ENCODE results near the gene UGT2B15.
"Not testable (repeated sequence)": the region's sequence is repeated elsewhere in the genome, so short reads cannot be mapped to it uniquely, and the experiment has no call there.

Gene UGT2B15

DNA sequence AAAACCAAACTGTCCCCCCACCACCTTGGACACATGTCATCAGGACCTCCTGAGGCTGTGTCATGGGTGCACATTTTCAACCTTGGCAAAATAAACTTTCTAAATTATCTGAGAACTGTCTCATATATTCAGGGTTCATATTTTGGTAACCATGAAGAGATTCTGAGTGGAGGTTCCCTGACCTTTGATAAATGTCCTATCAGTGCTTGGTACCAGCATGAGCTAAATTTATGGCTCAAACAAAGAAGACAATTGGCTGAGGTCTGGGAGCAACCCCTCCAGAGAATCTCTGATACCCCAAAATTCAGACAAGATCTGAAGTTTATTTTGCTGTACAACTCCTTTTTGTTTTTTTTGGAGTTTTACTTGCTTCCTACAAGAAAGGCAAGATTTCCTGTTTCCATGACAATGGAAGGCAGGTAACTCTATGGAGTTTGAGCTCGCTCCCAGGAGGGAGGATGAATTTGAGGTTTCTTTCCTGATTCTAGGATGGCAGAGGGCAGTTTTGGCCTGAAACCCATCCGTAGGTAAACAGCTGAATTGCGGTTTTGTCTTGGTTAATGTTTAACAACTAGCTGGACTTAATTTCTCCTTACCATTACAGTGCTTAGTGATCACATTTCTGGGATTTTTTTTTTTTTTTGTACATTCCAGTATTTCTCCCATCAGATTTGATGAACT is 14.5 kb downstream of the UGT2B15 start:
- no peaks in the 10 kb centered on the region for H3K4me1 ChIP-seq (ENCODE audit: control insufficient read depth, insufficient read depth, low read length, unreplicated experiment)
- H3K27me3 ChIP-seq (ENCODE audit: insufficient read depth, low read length): no peaks in the 10 kb centered on the region
- no peak overlapping the region for H2AFZ ChIP-seq (ENCODE audit: low read length, unreplicated experiment)
- no peak overlapping the region for H3K27ac ChIP-seq (ENCODE audit: low read depth, low read length)
- H3K79me2 ChIP-seq (ENCODE audit: control insufficient read depth, insufficient read depth, low read length, unreplicated experiment): no peaks in the 10 kb centered on the region
- H3K4me3 ChIP-seq (ENCODE audit: low read depth, low read length): no peak overlapping the region
- no peaks in the 10 kb centered on the region for H3K36me3 ChIP-seq (ENCODE audit: insufficient read depth, low read length)

DNA sequence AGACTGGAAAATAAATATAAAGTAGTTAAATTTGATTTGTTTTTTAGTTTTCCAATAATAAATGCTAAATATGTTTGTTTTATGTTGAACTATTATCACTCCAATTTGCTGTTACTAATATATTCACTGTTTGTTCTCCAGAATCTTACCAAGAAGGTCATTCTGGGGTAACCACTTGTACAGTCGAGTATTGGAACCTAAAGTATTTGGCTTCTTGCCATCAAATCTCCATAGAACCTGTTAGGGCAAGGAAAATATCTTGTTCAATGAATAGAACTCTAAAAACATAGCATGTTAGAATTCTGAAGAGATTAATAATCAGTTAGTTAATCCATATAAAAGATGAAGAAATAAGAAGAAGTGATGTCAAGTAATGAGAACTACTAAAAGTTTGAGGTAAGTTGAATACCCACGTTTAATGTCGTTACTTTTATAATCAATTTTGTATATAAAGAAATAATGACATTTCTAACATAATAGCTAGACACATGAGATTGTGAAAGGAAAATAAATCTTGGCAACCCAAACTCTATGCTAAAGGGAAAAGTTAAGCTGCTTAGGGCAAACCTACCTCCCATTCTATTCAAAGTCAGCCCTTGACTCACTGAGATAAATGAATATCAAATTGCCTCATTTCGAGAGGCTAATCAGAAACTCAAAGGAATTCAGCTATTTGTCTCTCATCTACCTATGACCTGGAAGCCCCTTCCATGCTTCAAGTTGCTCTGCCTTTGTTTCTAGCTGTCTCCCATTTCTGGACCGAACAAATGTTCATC is 15.3 kb downstream of the UGT2B15 start:
- no peaks in the 10 kb centered on the region for H3K27me3 ChIP-seq (ENCODE audit: insufficient read depth, low read length)
- H2AFZ ChIP-seq (ENCODE audit: low read length, unreplicated experiment): no peak overlapping the region

DNA sequence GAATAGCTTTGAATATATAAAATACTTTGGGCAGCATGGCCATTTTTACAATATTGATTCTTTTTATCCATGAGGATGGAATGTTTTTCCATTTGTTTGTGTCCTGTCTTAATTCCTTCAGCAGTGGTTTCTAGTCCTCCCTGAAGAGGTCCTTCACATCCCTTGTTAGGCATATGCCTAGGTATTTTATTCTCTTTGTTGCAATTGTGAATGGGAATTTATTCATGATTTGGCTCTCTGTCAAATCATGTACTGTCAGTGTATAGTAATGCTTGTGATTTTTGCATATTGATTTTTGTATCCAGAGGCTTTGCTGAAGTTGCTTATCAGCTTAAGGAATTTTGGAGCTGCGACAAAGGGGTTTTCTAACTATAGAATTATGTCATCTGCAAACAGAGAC is 18.5 kb downstream of the UGT2B15 start:
- H3K4me3 ChIP-seq (ENCODE audit: low read depth, low read length): no peak overlapping the region
- H2AFZ ChIP-seq (ENCODE audit: low read length, unreplicated experiment): no peak overlapping the region
- H3K27ac ChIP-seq (ENCODE audit: low read depth, low read length): no peak overlapping the region
- no peaks in the 10 kb centered on the region for H3K36me3 ChIP-seq (ENCODE audit: insufficient read depth, low read length)
- H3K79me2 ChIP-seq (ENCODE audit: control insufficient read depth, insufficient read depth, low read length, unreplicated experiment): no peaks in the 10 kb centered on the region
- no peaks in the 10 kb centered on the region for H3K4me1 ChIP-seq (ENCODE audit: control insufficient read depth, insufficient read depth, low read length, unreplicated experiment)
- H3K27me3 ChIP-seq (ENCODE audit: insufficient read depth, low read length): no peaks in the 10 kb centered on the region

More for the DNA sequence above, 15.3 kb downstream of the UGT2B15 start:
- H3K4me3 ChIP-seq (ENCODE audit: low read depth, low read length): no peak overlapping the region
- H3K36me3 ChIP-seq (ENCODE audit: insufficient read depth, low read length): no peaks in the 10 kb centered on the region
- no peak overlapping the region for H3K27ac ChIP-seq (ENCODE audit: low read depth, low read length)
- H3K79me2 ChIP-seq (ENCODE audit: control insufficient read depth, insufficient read depth, low read length, unreplicated experiment): no peaks in the 10 kb centered on the region
- H3K4me1 ChIP-seq (ENCODE audit: control insufficient read depth, insufficient read depth, low read length, unreplicated experiment): no peaks in the 10 kb centered on the region

DNA sequence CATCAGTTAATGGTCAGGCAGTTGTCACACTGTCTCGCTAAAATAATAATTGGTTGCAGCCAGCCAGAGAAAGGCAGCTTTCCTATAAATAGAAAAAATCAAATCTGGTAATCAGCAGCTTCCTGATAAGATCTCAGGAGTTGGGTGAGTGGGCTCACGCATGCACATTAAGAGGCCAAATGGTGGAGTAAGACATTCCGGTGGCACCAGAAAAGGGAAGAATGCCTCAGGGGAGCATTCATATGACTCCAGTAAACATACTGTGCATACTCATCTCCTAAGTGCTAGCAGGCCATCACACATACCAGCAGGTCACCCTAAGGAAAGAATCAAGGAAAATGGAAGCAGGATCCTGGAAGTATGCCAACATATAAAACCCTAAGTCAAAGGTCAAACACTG is 40.1 kb downstream of the UGT2B15 start:
- H2AFZ ChIP-seq (ENCODE audit: low read length, unreplicated experiment): no peak overlapping the region
- H3K36me3 ChIP-seq (ENCODE audit: insufficient read depth, low read length): no peaks in the 10 kb centered on the region
- no peaks in the 10 kb centered on the region for H3K27me3 ChIP-seq (ENCODE audit: insufficient read depth, low read length)
- H3K79me2 ChIP-seq (ENCODE audit: control insufficient read depth, insufficient read depth, low read length, unreplicated experiment): no peaks in the 10 kb centered on the region
- no peak overlapping the region for H3K27ac ChIP-seq (ENCODE audit: low read depth, low read length)
- no peak overlapping the region for H3K4me3 ChIP-seq (ENCODE audit: low read depth, low read length)
- H3K4me1 ChIP-seq (ENCODE audit: control insufficient read depth, insufficient read depth, low read length, unreplicated experiment): no peaks in the 10 kb centered on the region

DNA sequence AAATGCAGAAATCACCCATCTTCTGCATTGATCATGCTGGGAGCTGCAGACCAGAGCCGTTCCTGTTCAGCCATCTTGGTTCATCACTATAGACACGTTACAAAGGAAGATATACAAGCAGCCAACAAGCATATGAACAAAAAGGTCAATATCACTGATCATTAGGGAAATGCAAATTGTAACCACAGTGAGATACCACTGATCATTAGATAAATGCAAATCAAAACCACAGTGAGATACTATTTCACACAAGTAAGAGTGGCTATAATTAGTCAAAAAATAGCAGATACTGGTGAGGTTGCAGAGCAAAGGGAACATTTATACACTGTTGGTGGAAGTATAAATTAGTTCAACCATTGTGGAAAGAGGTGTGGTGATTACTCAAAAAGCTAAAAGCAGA is 47.7 kb downstream of the UGT2B15 start:
- H3K4me1 ChIP-seq (ENCODE audit: control insufficient read depth, insufficient read depth, low read length, unreplicated experiment); H3K27ac ChIP-seq (ENCODE audit: low read depth, low read length); H3K36me3 ChIP-seq (ENCODE audit: insufficient read depth, low read length); H3K79me2 ChIP-seq (ENCODE audit: control insufficient read depth, insufficient read depth, low read length, unreplicated experiment); H3K4me3 ChIP-seq (ENCODE audit: low read depth, low read length); H2AFZ ChIP-seq (ENCODE audit: low read length, unreplicated experiment); H3K27me3 ChIP-seq (ENCODE audit: insufficient read depth, low read length): not testable (repeated sequence)

DNA sequence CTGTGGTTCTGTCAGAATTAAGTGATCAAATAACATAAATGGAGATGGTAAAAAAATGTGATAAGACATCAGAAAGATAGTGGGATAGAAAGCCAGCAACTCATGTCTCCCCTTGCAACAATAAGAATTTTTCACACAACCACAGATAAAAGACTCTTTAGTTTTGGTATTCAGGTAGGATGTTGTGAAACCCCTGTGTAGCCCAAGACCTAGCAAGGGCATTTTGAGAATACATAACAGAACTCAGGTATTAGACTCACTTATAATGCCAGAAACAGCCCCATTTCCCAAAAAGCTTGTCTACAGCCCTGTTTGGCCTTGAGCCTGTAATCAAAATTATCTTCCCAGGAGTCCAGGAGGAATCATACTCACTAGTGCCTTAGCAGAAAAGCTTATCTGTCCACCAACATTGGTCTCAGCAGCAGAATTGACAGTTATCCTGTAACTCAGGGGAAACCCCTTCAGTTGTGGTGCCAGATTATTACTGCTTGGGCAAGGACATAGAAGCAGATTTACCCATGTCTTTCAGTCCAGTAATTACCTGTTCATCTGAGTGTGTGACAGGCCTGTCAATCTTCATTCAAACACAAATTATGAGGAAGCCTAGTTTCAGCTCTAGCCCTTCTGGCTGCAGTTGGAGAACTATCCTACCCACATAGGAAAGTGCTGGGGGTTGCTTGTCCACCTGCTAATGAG is 53.3 kb downstream of the UGT2B15 start:
- H3K79me2 ChIP-seq (ENCODE audit: control insufficient read depth, insufficient read depth, low read length, unreplicated experiment): no peaks in the 10 kb centered on the region
- H3K4me3 ChIP-seq (ENCODE audit: low read depth, low read length): no peak overlapping the region
- H3K27me3 ChIP-seq (ENCODE audit: insufficient read depth, low read length): 0 out of 2 replicates have a peak, but pooled peaks cover 2% of the 10 kb centered on the region
- no peaks in the 10 kb centered on the region for H3K36me3 ChIP-seq (ENCODE audit: insufficient read depth, low read length)
- H3K4me1 ChIP-seq (ENCODE audit: control insufficient read depth, insufficient read depth, low read length, unreplicated experiment): no peaks in the 10 kb centered on the region
- no peak overlapping the region for H3K27ac ChIP-seq (ENCODE audit: low read depth, low read length)
- no peak overlapping the region for H2AFZ ChIP-seq (ENCODE audit: low read length, unreplicated experiment)

DNA sequence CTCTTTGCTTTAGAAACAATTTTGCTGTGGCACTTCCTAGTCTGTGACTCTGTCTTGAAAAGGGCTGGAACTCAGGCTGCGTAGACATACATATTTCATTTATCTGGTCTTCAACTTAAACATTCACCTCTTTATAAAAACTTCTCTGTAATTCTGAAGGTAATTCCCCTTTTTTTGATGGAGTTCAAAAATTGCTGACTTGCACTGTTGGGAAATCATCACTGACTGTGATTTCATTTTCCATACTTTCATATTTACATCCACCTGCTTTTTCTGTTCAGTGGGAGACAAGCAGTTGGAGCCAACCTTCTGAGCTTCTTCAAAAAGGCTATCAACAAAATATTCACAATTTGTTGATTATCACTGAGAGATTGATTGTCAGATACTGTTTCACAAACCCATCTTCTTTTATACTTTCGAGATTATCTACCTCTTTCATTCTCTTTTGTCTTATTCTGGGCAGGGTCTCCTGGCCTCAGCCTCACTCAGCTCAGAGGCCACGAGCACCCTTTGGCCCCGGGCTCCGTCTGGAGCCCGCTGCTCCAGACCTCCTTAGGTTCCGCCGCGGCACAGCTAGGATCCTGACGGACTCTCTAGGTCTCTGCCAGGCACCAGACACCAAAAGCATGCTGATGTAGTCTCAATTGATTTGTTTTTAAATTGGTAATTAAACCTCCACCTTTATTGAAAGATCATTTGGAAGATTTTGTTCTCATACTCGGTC is 54.6 kb downstream of the UGT2B15 start:
- H3K36me3 ChIP-seq (ENCODE audit: insufficient read depth, low read length): no peaks in the 10 kb centered on the region

DNA sequence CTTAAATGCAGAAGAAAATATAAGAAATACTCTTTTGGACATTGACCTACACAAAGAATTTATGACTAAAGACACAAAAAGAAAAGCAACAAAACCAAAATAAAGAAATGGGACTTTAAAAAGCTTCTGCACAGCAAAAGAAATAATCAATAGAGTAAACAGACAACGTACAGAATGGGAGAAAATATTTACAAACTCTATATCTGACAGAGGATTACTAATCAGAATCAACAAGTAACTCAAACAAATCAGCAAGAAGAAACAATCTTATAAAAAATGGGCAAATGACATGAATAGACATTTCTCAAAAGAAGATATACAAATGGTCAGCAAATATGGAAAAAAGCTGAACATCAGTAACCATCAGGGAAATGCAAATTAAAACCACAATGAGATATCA is 56.7 kb downstream of the UGT2B15 start:
- Histone ChIP-seq H3K79me2 (ENCODE audit: control insufficient read depth, insufficient read depth, low read length, unreplicated experiment) (no peaks in the 10 kb centered on the region), H3K27me3 (ENCODE audit: insufficient read depth, low read length) (0 out of 2 replicates have a peak, but pooled peaks cover 2% of the 10 kb centered on the region), H3K36me3 (ENCODE audit: insufficient read depth, low read length) (no peaks in the 10 kb centered on the region), H3K4me3 (ENCODE audit: low read depth, low read length) (no peak overlapping the region), H2AFZ (ENCODE audit: low read length, unreplicated experiment) (no peak overlapping the region), H3K4me1 (ENCODE audit: control insufficient read depth, insufficient read depth, low read length, unreplicated experiment) (no peaks in the 10 kb centered on the region), H3K27ac (ENCODE audit: low read depth, low read length) (no peak overlapping the region)

More for the DNA sequence above, 54.6 kb downstream of the UGT2B15 start:
- H3K27me3 ChIP-seq (ENCODE audit: insufficient read depth, low read length): 0 out of 2 replicates have a peak, but pooled peaks cover 2% of the 10 kb centered on the region
- H3K79me2 ChIP-seq (ENCODE audit: control insufficient read depth, insufficient read depth, low read length, unreplicated experiment): no peaks in the 10 kb centered on the region
- no peak overlapping the region for H2AFZ ChIP-seq (ENCODE audit: low read length, unreplicated experiment)
- no peak overlapping the region for H3K4me3 ChIP-seq (ENCODE audit: low read depth, low read length)
- no peaks in the 10 kb centered on the region for H3K4me1 ChIP-seq (ENCODE audit: control insufficient read depth, insufficient read depth, low read length, unreplicated experiment)
- no peak overlapping the region for H3K27ac ChIP-seq (ENCODE audit: low read depth, low read length)

DNA sequence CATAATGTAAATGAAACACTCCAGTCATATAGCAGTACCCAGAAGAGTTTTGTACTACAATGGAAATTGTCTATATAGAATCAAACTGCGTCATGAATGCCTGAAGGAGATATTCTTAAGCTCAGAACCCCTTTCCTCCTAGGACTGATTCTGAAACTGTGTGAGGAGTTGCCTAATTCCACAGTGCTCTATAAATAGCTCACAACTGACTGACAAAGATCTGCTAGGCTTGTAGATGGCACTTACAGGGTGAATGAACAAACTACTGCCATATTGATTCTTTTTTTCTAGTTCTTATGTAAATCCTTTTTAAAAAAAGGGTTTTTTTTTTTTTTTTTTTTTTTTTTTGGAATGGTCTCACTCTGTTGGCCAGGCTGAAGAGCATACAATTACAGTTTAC is 64.2 kb downstream of the UGT2B15 start:
- no peaks in the 10 kb centered on the region for H3K27me3 ChIP-seq (ENCODE audit: insufficient read depth, low read length)
- no peaks in the 10 kb centered on the region for H3K79me2 ChIP-seq (ENCODE audit: control insufficient read depth, insufficient read depth, low read length, unreplicated experiment)
- no peak overlapping the region for H2AFZ ChIP-seq (ENCODE audit: low read length, unreplicated experiment)
- H3K36me3 ChIP-seq (ENCODE audit: insufficient read depth, low read length): no peaks in the 10 kb centered on the region
- H3K4me3 ChIP-seq (ENCODE audit: low read depth, low read length): no peak overlapping the region
- no peaks in the 10 kb centered on the region for H3K4me1 ChIP-seq (ENCODE audit: control insufficient read depth, insufficient read depth, low read length, unreplicated experiment)
- no peak overlapping the region for H3K27ac ChIP-seq (ENCODE audit: low read depth, low read length)

DNA sequence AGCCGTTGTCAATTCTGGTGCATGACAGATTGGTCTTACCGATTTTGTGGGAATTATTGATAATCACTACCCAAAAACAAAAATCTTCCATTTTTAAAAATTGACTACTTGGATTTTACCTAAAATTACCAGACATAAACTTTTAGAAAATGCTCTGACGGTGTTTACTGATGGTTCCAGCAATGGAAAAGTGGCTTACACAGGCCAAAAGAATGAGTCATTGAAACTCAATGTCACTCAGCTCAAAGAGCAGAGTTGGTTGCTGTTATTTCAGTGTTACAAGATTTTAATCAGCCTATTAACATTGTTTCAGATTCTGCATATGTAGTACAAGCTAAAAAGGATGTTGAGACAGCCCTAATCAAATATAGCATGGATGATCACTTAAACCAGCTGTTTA is 71.3 kb downstream of the UGT2B15 start:
- no peaks in the 10 kb centered on the region for H3K27me3 ChIP-seq (ENCODE audit: insufficient read depth, low read length)
- H3K4me3 ChIP-seq (ENCODE audit: low read depth, low read length): no peak overlapping the region
- no peak overlapping the region for H3K27ac ChIP-seq (ENCODE audit: low read depth, low read length)
- H3K79me2 ChIP-seq (ENCODE audit: control insufficient read depth, insufficient read depth, low read length, unreplicated experiment): no peaks in the 10 kb centered on the region
- H2AFZ ChIP-seq (ENCODE audit: low read length, unreplicated experiment): no peak overlapping the region
- H3K4me1 ChIP-seq (ENCODE audit: control insufficient read depth, insufficient read depth, low read length, unreplicated experiment): no peaks in the 10 kb centered on the region
- no peaks in the 10 kb centered on the region for H3K36me3 ChIP-seq (ENCODE audit: insufficient read depth, low read length)
